ENCODE data around the gene FBXW4. TPM values are rescaled to one million over a fixed set of nuclear protein-coding genes. Genes with fewer than 3 reads are reported as not detected.

FBXW4 gene
- total and polyA plus RNA-seq, 2 donors (not counting 1 experiment from before 2014, with no cell fraction given) = 32.7 to 60.8 TPM

GRCh38 chr10:101669181-101669580, 25.8 kb downstream of the FBXW4 start:
- no peak overlapping the region for H2AFZ ChIP-seq (ENCODE audit: low read length)
- H3K27ac ChIP-seq (ENCODE audit: insufficient read depth, low read length) = no peak overlapping the region
- no peaks in the 10 kb centered on the region for H4K20me1 ChIP-seq (ENCODE audit: control insufficient read depth, extremely low read depth, insufficient read depth, low read length)
- no peaks in the 10 kb centered on the region for H3K4me1 ChIP-seq (ENCODE audit: control insufficient read depth, extremely low read depth, insufficient read depth, low read length)
- no peaks in the 10 kb centered on the region for H3K79me2 ChIP-seq (ENCODE audit: control insufficient read depth, insufficient read depth, low read length)
- no peak overlapping the region for H3K4me2 ChIP-seq (ENCODE audit: extremely low read depth, insufficient read depth, low read length)
- H3K36me3 ChIP-seq (ENCODE audit: control insufficient read depth, insufficient read depth, low read length) = no peaks in the 10 kb centered on the region
- TF ChIP-seq EZH2 (IDR thresholded peaks at IDR 0.05; ENCODE audit: low read length, missing control alignments) = no peak
- TF ChIP-seq, protein P1, sequence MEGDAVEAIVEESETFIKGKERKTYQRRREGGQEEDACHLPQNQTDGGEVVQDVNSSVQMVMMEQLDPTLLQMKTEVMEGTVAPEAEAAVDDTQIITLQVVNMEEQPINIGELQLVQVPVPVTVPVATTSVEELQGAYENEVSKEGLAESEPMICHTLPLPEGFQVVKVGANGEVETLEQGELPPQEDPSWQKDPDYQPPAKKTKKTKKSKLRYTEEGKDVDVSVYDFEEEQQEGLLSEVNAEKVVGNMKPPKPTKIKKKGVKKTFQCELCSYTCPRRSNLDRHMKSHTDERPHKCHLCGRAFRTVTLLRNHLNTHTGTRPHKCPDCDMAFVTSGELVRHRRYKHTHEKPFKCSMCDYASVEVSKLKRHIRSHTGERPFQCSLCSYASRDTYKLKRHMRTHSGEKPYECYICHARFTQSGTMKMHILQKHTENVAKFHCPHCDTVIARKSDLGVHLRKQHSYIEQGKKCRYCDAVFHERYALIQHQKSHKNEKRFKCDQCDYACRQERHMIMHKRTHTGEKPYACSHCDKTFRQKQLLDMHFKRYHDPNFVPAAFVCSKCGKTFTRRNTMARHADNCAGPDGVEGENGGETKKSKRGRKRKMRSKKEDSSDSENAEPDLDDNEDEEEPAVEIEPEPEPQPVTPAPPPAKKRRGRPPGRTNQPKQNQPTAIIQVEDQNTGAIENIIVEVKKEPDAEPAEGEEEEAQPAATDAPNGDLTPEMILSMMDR (conservative IDR thresholded peaks at IDR 0.05 in 1 of 2, IDR thresholded peaks at IDR 0.05 in 1 of 2; ENCODE audit: low read depth in 1 of 2, low read length in 2 of 2) = no peak
- no peak overlapping the region for H3K9ac ChIP-seq (ENCODE audit: insufficient read depth, low read length)
- H3K4me3 ChIP-seq (replicated peaks in 1 of 4; ENCODE audit: control extremely low read depth in 1 of 4, insufficient read depth in 1 of 4, low read depth in 3 of 4, low read length in 4 of 4) = no peak overlapping the region
- no peaks in the 10 kb centered on the region for H3K9me3 ChIP-seq (ENCODE audit: control insufficient read depth, insufficient read depth, low read depth, low read length)
- H3K27me3 ChIP-seq (ENCODE audit: control insufficient read depth, insufficient read depth, low read length) = no peaks in the 10 kb centered on the region
- DNase-seq (ENCODE audit: low read depth in 2 of 2) = no peak

DNA sequence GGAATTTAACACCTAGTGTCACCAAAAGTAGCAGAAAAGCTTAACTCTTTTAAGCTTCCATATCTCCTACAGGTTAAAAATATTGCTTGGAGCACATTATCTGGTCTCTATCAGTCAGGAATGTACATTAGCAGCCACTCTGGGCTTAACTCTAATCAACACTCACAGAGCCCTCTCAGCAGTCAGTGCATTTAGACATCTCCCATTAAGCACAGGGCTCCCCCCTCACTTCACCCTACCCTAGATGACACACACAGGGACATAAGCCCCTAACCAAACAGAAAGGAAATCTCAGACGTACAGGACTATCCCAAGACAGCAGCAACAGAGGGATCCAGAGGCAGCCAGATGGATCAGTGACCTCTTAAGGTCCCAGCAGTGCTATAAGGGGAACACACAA, 26.4 kb downstream of the FBXW4 start:
- Histone ChIP-seq H3K4me2 (ENCODE audit: extremely low read depth, insufficient read depth, low read length) (no peak overlapping the region), H3K27me3 (ENCODE audit: control insufficient read depth, insufficient read depth, low read length) (no peaks in the 10 kb centered on the region), H3K9ac (ENCODE audit: insufficient read depth, low read length) (no peak overlapping the region), H3K79me2 (ENCODE audit: control insufficient read depth, insufficient read depth, low read length) (no peaks in the 10 kb centered on the region), H3K27ac (ENCODE audit: insufficient read depth, low read length) (no peak overlapping the region), H3K9me3 (ENCODE audit: control insufficient read depth, insufficient read depth, low read depth, low read length) (no peaks in the 10 kb centered on the region), H3K4me1 (ENCODE audit: control insufficient read depth, extremely low read depth, insufficient read depth, low read length) (no peaks in the 10 kb centered on the region), H3K4me3 (replicated peaks in 1 of 4; ENCODE audit: control extremely low read depth in 1 of 4, insufficient read depth in 1 of 4, low read depth in 3 of 4, low read length in 4 of 4) (no peak overlapping the region), H4K20me1 (ENCODE audit: control insufficient read depth, extremely low read depth, insufficient read depth, low read length) (no peaks in the 10 kb centered on the region), H2AFZ (ENCODE audit: low read length) (no peak overlapping the region), H3K36me3 (ENCODE audit: control insufficient read depth, insufficient read depth, low read length) (no peaks in the 10 kb centered on the region)
- TF ChIP-seq, protein P1 (conservative IDR thresholded peaks at IDR 0.05 in 1 of 2, IDR thresholded peaks at IDR 0.05 in 1 of 2; ENCODE audit: low read depth in 1 of 2, low read length in 2 of 2) = no peak
- no peak for TF ChIP-seq EZH2 (IDR thresholded peaks at IDR 0.05; ENCODE audit: low read length, missing control alignments)
- no peak for DNase-seq (ENCODE audit: low read depth in 2 of 2)

GRCh38 chr10:101666083-101666482, 28.9 kb downstream of the FBXW4 start:
- Histone ChIP-seq H3K4me3 (replicated peaks in 1 of 4; ENCODE audit: control extremely low read depth in 1 of 4, insufficient read depth in 1 of 4, low read depth in 3 of 4, low read length in 4 of 4) (no peak overlapping the region), H3K36me3 (ENCODE audit: control insufficient read depth, insufficient read depth, low read length) (no peaks in the 10 kb centered on the region), H2AFZ (ENCODE audit: low read length) (no peak overlapping the region), H3K79me2 (ENCODE audit: control insufficient read depth, insufficient read depth, low read length) (no peaks in the 10 kb centered on the region), H3K4me1 (ENCODE audit: control insufficient read depth, extremely low read depth, insufficient read depth, low read length) (no peaks in the 10 kb centered on the region), H3K9ac (ENCODE audit: insufficient read depth, low read length) (no peak overlapping the region), H3K4me2 (ENCODE audit: extremely low read depth, insufficient read depth, low read length) (no peak overlapping the region), H3K27me3 (ENCODE audit: control insufficient read depth, insufficient read depth, low read length) (no peaks in the 10 kb centered on the region), H3K9me3 (ENCODE audit: control insufficient read depth, insufficient read depth, low read depth, low read length) (no peaks in the 10 kb centered on the region), H3K27ac (ENCODE audit: insufficient read depth, low read length) (no peak overlapping the region), H4K20me1 (ENCODE audit: control insufficient read depth, extremely low read depth, insufficient read depth, low read length) (no peaks in the 10 kb centered on the region)
- TF ChIP-seq, protein P1 (conservative IDR thresholded peaks at IDR 0.05 in 1 of 2, IDR thresholded peaks at IDR 0.05 in 1 of 2; ENCODE audit: low read depth in 1 of 2, low read length in 2 of 2) = no peak
- TF ChIP-seq EZH2 (IDR thresholded peaks at IDR 0.05; ENCODE audit: low read length, missing control alignments) = no peak
- no peak for DNase-seq (ENCODE audit: low read depth in 2 of 2)
